Measurements from ENCODE around the gene RGSL1.

Gene RGSL1

GRCh38 chr1:182588500-182589396 lies 138.8 kb downstream of the RGSL1 start, which contains the start of gene RNASEL:
Gene RNASEL, minus strand, starts transcription at chr1:182589256. Its CDS starts 2,450 bp downstream, at chr1:182586806.
- peak; percentile 64 for DNase-seq (ENCODE audit: low spot score)

- no peak for DNase-seq (ENCODE audit: low spot score)
Measured at GRCh38 chr1:182589520-182589919, 139.6 kb downstream of the RGSL1 start.

GRCh38 chr1:182589931-182590330 lies 140.0 kb downstream of the RGSL1 start:
- no peak for DNase-seq (ENCODE audit: low spot score)

- DNase-seq (ENCODE audit: low spot score): peak; percentile 75
Measured at GRCh38 chr1:182595641-182596240, 145.8 kb downstream of the RGSL1 start.

- DNase-seq (ENCODE audit: low spot score): no peak
Measured at GRCh38 chr1:182596934-182597333, 147.0 kb downstream of the RGSL1 start.

- DNase-seq (ENCODE audit: low spot score): no peak
Measured at GRCh38 chr1:182598296-182598695, 148.3 kb downstream of the RGSL1 start.

- DNase-seq (ENCODE audit: low spot score): no peak
Measured at GRCh38 chr1:182599339-182599738, 149.4 kb downstream of the RGSL1 start.

GRCh38 chr1:182600036-182600713 lies 150.2 kb downstream of the RGSL1 start:
- no peak for DNase-seq (ENCODE audit: low spot score)

- DNase-seq (ENCODE audit: low spot score): no peak
Measured at GRCh38 chr1:182600745-182601415, 150.9 kb downstream of the RGSL1 start.

- DNase-seq (ENCODE audit: low spot score): peak; percentile 79
Measured at GRCh38 chr1:182601416-182601786, 151.5 kb downstream of the RGSL1 start.

- DNase-seq (ENCODE audit: low spot score): no peak
Measured at GRCh38 chr1:182601913-182602312, 152.0 kb downstream of the RGSL1 start.

GRCh38 chr1:182602935-182603645 lies 153.1 kb downstream of the RGSL1 start:
- DNase-seq (ENCODE audit: low spot score): peak; percentile 30

GRCh38 chr1:182603646-182604174 lies 153.8 kb downstream of the RGSL1 start:
- no peak for DNase-seq (ENCODE audit: low spot score)

GRCh38 chr1:182604175-182605164 lies 154.5 kb downstream of the RGSL1 start, which contains the start of gene RGS16:
Gene RGS16, minus strand, starts transcription at chr1:182604389. Its CDS starts 130 bp downstream, at chr1:182604259.
- DNase-seq (ENCODE audit: low spot score): peak; percentile 97

GRCh38 chr1:182607566-182607965 lies 157.6 kb downstream of the RGSL1 start:
- DNase-seq (ENCODE audit: low spot score): no peak

- no peak for DNase-seq (ENCODE audit: low spot score)
Measured at GRCh38 chr1:182608236-182608635, 158.3 kb downstream of the RGSL1 start.

GRCh38 chr1:182608845-182609610 lies 159.1 kb downstream of the RGSL1 start:
- no peak for DNase-seq (ENCODE audit: low spot score)
